Spleen (tissue), 11 donors: ENCODE results near the gene GLP2R. TPM values are rescaled to one million over a fixed set of nuclear protein-coding genes. Genes with fewer than 3 reads are reported as not detected.

Experiments used
- DNase-seq: peaks from one replicate; pipeline ENCODE4 v3.0.0-alpha.2; 2020
- H3K27ac ChIP-seq, 8 donors: fragments of 200-600 bp; sonication (generic) in 7 of 8; 1 replicate in 4 of 8; 2 replicates in 4 of 8; pipeline versions ENCODE4 v1.5.0 to v1.8.0; 2016 to 2021; ENCODE audit warnings: inconsistent platforms in 4 of 8, mild to moderate bottlenecking in 4 of 8, moderate library complexity in 1 of 8
- H3K27me3 ChIP-seq, 7 donors: fragments of 200-600 bp; sonication (generic) in 6 of 7; replicated peaks in 1 of 7; 1 replicate in 4 of 7; 2 replicates in 3 of 7; pipeline versions ENCODE4 v1.5.0 to v1.8.0; 2016 to 2021; ENCODE audit warnings: inconsistent platforms in 3 of 7, mild to moderate bottlenecking in 1 of 7
- H3K36me3 ChIP-seq, 6 donors: fragments of 200-600 bp; sonication (generic) in 5 of 6; 1 replicate in 4 of 6; 2 replicates in 2 of 6; pipeline versions ENCODE4 v1.5.0 to v1.8.0; 2016 to 2021; ENCODE audit warnings: inconsistent platforms in 2 of 6
- H3K4me1 ChIP-seq, 6 donors: fragments of 200-600 bp; sonication (generic) in 5 of 6; 1 replicate in 3 of 6; 2 replicates in 3 of 6; pipeline versions ENCODE4 v1.5.0 to v1.8.0; 2016 to 2021; ENCODE audit warnings: inconsistent platforms in 3 of 6
- H3K4me3 ChIP-seq, 8 donors: fragments of 200-600 bp; sonication (generic) in 7 of 8; 1 replicate in 4 of 8; 2 replicates in 4 of 8; pipeline versions ENCODE4 v1.5.0 to v1.8.0; 2016 to 2021; ENCODE audit warnings: inconsistent platforms in 4 of 8, mild to moderate bottlenecking in 4 of 8, moderate library complexity in 2 of 8
- H3K9me3 ChIP-seq, 8 donors: fragments of 200-600 bp; sonication (generic) in 7 of 8; 1 replicate in 4 of 8; 2 replicates in 4 of 8; pipeline versions ENCODE4 v1.5.0 to v1.8.0; 2016 to 2021; ENCODE audit warnings: inconsistent platforms in 4 of 8
- CTCF ChIP-seq, 11 experiments: fragments of 200-600 bp in 7 of 11; fragments of 450-650 bp in 4 of 11; sonication (generic) in 4 of 11; IDR thresholded peaks in 8 of 11; conservative IDR thresholded peaks in 3 of 11; 1 replicate in 7 of 11; 2 replicates in 4 of 11; pipeline versions ENCODE4 v1.4.0 to v1.8.0; 2016 to 2021; ENCODE audit warnings: antibody characterized with exemption in 11 of 11, inconsistent platforms in 4 of 11, mild to moderate bottlenecking in 1 of 11
- POLR2A ChIP-seq, 3 donors: fragments of 450-650 bp; IDR thresholded peaks; one replicate each; pipeline ENCODE4 v1.5.1; 2017; ENCODE audit warnings: antibody characterized with exemption in 3 of 3, mild to moderate bottlenecking in 1 of 3
- POLR2AphosphoS5 ChIP-seq, 3 donors: sonication (generic); formaldehyde crosslinking; IDR thresholded peaks; one replicate each; pipeline ENCODE4 v1.5.1; 2017; ENCODE audit warnings: antibody characterized with exemption in 3 of 3
- WGBS, 5 donors: extraction: QIAGEN DNeasy Blood & Tissue Kit in 3 of 5; methylation state at CpG; one replicate each; pipeline versions ENCODE4 v1.1.5 to v1.1.7; 2013 to 2018; 5-methylcytosine and 5-hydroxymethylcytosine counted together
- intact Hi-C: fragments of 100-400 bp; cut with DNase I; formaldehyde crosslinking; loops from one replicate; pipeline ENCODE4 v1.15.0; 2023; ENCODE audit warnings: low total_unique reads
- polyA plus RNA-seq, 3 donors: library from polyadenylated mRNA; stranded (reverse); fragments of 200-250 nt; gene quantifications; one replicate each; pipeline ENCODE4 v1.2.1, GENCODE V29; 2013
- total RNA-seq, 7 donors: library from RNA; depleted of rRNA in 3 of 7; stranded (reverse); fragments of >200 nt in 3 of 7; fragmentation: NEBNext Ultra II Directional in 4 of 7; extraction: Animal tissue kit (Norgen Biotek cat#: 25700) in 4 of 7; gene quantifications; one replicate each; pipeline versions ENCODE4 v1.1.0 to v1.2.1, GENCODE V29; 2016 to 2021
- donor health status: healthy with polysubstance abuse.
- donor health status: DM: no; HTN: no; CAD: no; lungs with moderate emphysema.
- donor health status: DM: no; HTN: no; CAD: no.
- donor health status: Bipolar disorder and iron deficiency.
- donor health status: healthy.
- donor health status: DM: no; HTN: no; CAD: no.
- donor health status: DM: yes; HTN: yes; CAD: no.

Gene GLP2R
- total and polyA plus RNA-seq, 10 donors: 0.07 to 0.63 (median 0.15) TPM; not detected in 4

GRCh38 chr17:9928601-9929333 lies 103.0 kb downstream of the GLP2R start:
- Histone ChIP-seq H3K9me3 (no peaks in the 10 kb centered on the region), H3K36me3 (peaks cover 0 to 84% (median 12%) of the 10 kb centered on the region in 6 donors), H3K4me1 (peaks cover 0 to 7% (median 5%) of the 10 kb centered on the region in 6 donors), H3K27ac (no peak overlapping the region), H3K27me3 (no peaks in the 10 kb centered on the region), H3K4me3 (no peak overlapping the region)
- intact Hi-C loops: no loop called here
- TF ChIP-seq CTCF (IDR thresholded peaks at IDR 0.05 in 8 of 11, conservative IDR thresholded peaks at IDR 0.05 in 3 of 11) (no peak), POLR2AphosphoS5 (IDR thresholded peaks at IDR 0.05) (no peak), POLR2A (IDR thresholded peaks at IDR 0.05) (no peak)
- DNase-seq: no peak
- 71 to 83% (median 80%) methylated on average over 13 of the region's 13 CpGs for WGBS, 5 donors

- Histone ChIP-seq H3K9me3 (no peaks in the 10 kb centered on the region), H3K4me1 (peaks cover 0 to 3% (median 2%) of the 10 kb centered on the region in 6 donors), H3K27ac (no peak overlapping the region), H3K4me3 (no peak overlapping the region), H3K27me3 (no peaks in the 10 kb centered on the region), H3K36me3 (peaks cover 0 to 84% (median 12%) of the 10 kb centered on the region in 6 donors)
- TF ChIP-seq POLR2AphosphoS5 (IDR thresholded peaks at IDR 0.05) (no peak), CTCF (IDR thresholded peaks at IDR 0.05 in 8 of 11, conservative IDR thresholded peaks at IDR 0.05 in 3 of 11) (no peak), POLR2A (IDR thresholded peaks at IDR 0.05) (no peak)
- 77 to 94% (median 88%) methylated on average over 8 of the region's 8 CpGs for WGBS, 5 donors
- intact Hi-C loops: no loop called here
- no peak for DNase-seq
Observed at GRCh38 chr17:9929871-9930270, 104.1 kb downstream of the GLP2R start.

GRCh38 chr17:9931144-9931741 lies 105.5 kb downstream of the GLP2R start:
- TF ChIP-seq POLR2AphosphoS5 (IDR thresholded peaks at IDR 0.05) (no peak), POLR2A (IDR thresholded peaks at IDR 0.05) (no peak), CTCF (IDR thresholded peaks at IDR 0.05 in 8 of 11, conservative IDR thresholded peaks at IDR 0.05 in 3 of 11) (no peak)
- Histone ChIP-seq H3K36me3 (peaks cover 0 to 84% (median 8%) of the 10 kb centered on the region in 6 donors), H3K4me1 (no peaks in the 10 kb centered on the region), H3K27ac (no peak overlapping the region), H3K27me3 (no peaks in the 10 kb centered on the region), H3K9me3 (no peaks in the 10 kb centered on the region), H3K4me3 (no peak overlapping the region)
- WGBS, 5 donors: 85 to 94% (median 89%) methylated on average over 12 of the region's 12 CpGs
- intact Hi-C loops: no loop called here
- DNase-seq: no peak

GRCh38 chr17:9932491-9932890 lies 106.8 kb downstream of the GLP2R start:
- no peak for DNase-seq
- WGBS, 5 donors: 66 to 95% (median 81%) methylated on average over 2 of the region's 2 CpGs
- no peak for TF ChIP-seq POLR2AphosphoS5 (IDR thresholded peaks at IDR 0.05)
- TF ChIP-seq CTCF (IDR thresholded peaks at IDR 0.05 in 8 of 11, conservative IDR thresholded peaks at IDR 0.05 in 3 of 11): no peak
- no peak for TF ChIP-seq POLR2A (IDR thresholded peaks at IDR 0.05)

More at GRCh38 chr17:9932491-9932890, 106.8 kb downstream of the GLP2R start:
- H3K36me3 ChIP-seq: peaks cover 0 to 90% (median 7%) of the 10 kb centered on the region in 6 donors
- intact Hi-C loops: no loop called here
- H3K4me3 ChIP-seq: no peak overlapping the region
- no peak overlapping the region for H3K27ac ChIP-seq
- H3K4me1 ChIP-seq: peaks cover 0 to 11% (median 2%) of the 10 kb centered on the region in 6 donors
- H3K27me3 ChIP-seq: no peaks in the 10 kb centered on the region
- H3K9me3 ChIP-seq: no peaks in the 10 kb centered on the region
